Stimulated activated CD8-positive, alpha-beta memory T cell treated with anti-CD3 and anti-CD28 coated beads, Interleukin-2, amount 100 ng/mL, for 1 hour (primary cell): ENCODE results near the gene THUMPD2.

Experiments used
- DNase-seq, 2 donors: peaks; one replicate each; pipeline ENCODE4 v3.0.0-alpha.2; 2020; ENCODE audit warnings: low read depth in 2 of 2

The THUMPD2 gene

DNA sequence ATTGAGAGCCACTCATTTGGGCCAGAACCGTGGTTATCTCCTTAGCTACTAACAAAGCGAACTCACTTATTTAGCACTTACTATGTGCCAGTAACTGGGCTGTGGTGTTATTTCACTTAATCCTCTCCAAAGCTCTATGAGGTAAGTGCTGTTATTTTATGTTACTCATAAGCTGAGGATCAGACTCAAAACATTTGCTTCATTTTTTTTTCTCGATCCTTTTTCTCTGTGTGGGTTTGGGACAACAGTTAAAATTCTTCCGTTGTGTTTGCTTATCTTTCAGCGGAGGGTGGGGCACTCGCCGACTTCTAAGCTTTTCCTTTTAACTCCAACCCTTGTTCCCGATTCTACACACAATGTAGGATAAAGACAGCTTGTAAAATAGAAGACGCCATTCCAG lies 60.6 kb downstream of the THUMPD2 start:
- no peak for DNase-seq

DNA sequence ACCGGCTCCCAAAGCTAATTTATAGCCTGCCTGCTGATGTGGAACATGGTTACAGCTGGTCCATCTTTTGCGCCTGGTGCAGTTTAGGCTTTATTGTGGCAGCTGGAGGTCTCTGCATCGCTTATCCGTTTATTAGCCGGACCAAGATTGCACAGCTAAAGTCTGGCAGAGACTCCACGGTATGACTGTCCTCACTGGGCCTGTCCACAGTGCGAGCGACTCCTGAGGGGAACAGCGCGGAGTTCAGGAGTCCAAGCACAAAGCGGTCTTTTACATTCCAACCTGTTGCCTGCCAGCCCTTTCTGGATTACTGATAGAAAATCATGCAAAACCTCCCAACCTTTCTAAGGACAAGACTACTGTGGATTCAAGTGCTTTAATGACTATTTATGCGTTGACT lies 62.0 kb downstream of the THUMPD2 start:
- no peak for DNase-seq

DNA sequence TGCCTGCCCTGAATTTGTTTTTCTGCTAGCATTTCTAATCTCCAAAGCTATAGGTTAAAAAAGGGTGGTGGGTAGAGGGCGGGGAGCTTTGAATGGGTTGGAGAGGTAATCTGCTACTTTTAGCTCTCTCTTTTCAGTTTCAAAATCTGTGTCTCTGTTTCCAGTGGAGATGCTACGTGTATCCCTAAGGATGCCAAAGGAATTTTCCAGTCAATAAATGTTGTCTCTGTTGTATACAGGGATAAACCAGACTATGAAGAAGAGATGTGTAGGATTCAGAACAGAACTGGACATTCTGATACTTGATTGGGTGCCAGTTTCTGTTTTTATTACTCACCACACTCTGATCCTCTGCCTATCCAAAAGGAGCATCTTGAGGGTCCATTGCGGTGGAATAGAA lies 63.2 kb downstream of the THUMPD2 start:
- no peak for DNase-seq

DNA sequence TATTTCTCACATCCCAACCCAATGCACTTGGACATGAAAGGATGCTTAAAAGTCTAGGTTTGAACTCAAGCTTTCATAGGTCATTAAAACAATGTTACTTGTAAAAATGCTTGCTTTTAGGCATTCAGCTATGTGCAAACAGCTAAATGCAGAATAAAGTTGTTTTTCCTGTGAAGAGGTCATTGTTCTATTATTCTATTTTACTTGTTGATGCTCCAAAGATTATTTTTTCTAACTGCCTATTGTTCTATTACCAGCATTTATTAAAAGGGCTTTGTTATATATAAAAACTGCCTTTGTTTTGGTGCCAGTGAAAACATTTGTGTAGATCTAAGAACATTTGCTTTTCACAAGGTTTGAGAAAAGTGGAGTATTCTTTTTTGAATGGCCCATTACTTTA lies 64.0 kb downstream of the THUMPD2 start:
- DNase-seq, result no peak

DNA sequence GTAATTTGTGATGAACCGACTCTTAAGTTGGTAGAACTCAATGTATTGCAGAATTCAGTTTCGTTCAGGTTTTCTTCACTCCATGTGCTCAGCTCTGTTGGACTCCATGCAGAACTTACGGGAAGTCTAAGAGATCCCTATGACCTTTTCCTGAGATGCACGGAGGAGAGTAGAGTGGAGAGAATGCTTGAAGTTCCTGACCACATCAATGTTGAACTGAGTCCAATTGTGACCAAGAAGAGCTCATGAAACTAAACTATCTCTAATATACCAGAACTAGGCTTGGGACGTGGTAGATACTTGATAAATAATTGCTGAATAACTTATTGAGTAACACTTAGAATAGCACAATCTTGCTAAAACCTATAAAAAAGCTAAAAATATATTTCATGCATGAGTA lies 66.1 kb downstream of the THUMPD2 start:
- DNase-seq, result no peak

DNA sequence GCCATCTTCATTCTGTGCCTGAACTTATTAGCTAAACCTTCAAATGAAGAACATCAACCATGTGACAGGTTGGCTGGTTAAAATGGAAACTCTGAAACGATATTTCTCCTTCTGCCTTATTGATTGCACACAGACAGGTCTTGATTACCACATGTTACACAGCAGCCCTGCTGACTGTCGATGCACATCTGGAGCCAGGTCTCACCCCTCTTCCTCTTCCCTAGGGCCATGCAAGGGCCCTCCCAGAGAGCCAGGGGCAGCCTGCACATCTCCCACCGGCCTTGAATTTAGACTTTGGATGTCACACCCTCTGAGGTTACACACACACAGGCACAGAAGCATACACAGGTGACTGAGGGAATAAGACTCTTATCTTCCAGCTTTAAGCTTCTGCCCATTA lies 68.3 kb downstream of the THUMPD2 start:
- DNase-seq, result no peak

DNA sequence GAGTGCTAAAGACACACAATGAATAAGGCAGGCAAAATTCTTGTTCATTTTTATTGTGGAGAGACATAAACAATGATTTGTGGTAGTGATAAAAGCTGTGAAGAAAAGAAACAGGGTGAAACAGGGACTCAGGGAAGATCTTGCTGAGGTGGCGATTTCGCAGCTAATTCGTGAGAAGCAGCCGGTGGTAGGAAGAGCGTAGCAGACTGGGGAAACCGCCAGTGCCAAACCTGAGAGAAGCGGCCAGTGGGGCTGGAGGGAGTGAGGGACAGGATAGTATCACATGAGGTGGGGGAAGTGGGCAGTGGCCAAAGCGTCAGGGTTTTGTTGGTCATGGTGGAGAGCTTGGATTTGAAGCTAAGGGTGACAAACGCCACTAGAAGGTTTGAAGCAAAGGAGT lies 71.1 kb downstream of the THUMPD2 start:
- DNase-seq, result no peak

DNA sequence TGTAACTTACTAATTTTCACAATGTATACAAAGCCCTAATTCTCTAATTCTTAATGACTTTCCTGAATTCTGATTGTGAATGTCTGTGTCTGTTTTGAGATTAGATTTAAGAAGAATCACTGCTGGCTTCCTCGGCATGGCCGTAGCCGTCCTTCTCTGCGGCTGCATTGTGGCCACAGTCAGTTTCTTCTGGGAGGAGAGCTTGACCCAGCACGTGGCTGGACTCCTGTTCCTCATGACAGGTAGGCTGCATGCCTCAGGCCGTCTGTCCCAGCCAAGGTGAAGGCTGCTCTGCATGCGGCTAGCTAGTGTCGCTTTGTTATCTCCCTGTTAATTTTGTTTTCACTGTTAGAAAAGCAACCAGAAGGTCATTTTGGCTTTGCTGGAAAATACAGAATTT lies 72.1 kb downstream of the THUMPD2 start:
- DNase-seq, result no peak

DNA sequence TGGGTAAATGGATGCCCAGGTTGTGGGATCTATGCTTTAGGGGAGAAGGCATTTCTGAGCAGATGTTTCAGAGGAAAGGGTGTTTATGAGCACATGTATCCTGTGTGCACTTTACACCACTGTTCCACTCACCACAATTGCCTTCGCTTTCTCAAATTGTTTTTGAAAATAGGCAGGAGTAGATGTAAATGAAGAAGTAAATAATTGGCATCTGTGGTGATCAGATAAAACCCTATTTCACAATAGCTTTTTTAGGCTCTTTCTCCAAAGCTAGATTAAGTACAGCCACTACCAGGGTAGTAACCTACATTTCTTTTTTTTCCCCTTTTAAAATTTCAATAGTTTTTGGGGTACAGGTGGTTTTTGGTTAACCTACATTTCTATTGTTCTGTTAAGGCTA lies 72.7 kb downstream of the THUMPD2 start:
- DNase-seq, result no peak

DNA sequence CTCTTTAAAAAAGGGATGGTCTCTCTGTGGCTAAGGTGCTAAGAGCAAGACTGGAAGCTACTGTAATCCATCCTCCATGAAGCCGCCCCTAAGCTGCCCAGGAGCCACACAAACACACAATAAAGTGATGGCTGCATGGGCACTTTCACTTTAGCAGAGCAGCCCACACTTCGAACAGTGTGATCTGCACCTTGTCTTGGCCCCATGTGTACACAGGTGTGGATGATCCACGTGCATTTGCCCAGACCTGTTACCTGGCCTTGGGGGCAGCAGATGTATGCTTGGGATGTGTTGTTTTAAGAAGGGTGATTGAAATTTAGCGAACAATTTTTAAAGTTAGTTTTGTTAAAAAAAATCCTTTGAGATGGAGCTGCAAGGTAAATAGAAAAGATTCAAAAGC lies 73.4 kb downstream of the THUMPD2 start:
- no peak for DNase-seq

DNA sequence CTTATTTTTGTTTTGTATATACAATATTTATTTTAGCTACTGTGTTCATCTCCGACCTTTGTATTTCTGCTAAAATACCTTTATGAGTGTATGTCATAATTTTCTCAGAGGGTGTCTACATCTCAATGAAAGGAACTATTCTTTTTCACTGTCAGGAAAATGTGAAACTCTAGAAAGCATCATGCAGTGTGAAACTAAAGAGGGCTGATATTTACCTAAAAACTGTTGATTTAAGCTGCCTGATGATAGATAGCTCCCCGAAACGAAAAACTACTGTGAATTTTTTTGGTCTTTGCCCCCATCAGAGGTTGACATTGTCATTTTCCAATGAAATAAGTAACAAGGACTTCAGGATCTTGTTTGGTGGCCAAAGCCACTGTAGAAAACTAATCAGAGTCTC lies 74.5 kb downstream of the THUMPD2 start:
- DNase-seq, result no peak

DNA sequence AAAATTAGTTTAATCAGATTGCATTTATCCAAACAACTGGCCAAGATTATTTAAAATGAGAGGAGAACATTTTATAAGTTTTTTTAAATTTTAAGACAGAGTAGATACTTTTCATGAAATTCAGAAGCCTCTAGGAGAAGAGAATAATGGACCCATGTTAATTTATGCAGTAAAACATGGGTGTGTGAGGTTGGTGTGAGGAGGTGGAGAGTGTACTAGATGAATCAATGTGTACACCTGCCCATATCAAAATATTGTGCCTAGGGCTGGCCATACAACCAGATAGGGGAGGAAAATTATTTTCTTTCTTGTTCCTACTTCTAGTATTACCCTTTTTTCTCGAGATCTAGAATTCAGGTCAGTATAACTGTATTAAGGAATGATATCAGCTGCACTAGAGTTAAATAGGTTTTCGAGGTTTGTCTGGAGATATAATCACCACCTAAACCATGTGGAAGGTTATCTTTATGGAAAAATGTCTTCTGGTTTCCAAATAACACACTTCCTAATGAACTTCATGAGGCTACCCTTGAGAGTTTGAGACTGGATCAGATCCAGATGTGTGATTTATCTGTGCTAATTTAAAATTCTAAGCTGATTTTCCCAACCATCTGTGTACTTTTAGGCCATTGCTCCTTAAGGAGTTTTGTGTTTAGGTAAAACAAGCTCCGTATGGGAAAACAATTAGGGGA lies 75.7 kb downstream of the THUMPD2 start:
- no peak for DNase-seq

DNA sequence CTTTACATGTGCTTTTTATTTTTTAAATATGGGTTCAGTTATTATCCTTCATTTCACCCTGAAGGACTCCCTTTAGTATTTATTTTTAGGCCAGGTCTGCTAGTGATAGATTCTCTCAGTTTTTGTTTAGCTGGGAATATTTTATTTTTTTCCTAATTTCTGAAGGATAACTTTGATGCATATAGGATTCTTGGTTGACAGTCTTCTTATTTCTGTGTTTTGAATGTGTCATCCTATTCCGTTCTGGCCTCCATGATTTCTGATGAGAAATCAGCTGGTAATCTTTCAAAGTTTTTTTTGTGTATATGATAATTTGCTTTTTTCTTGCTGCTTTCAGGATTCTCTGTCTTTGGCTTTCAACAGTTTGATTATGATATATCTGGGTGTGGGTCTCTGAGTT lies 77.9 kb downstream of the THUMPD2 start:
- DNase-seq, result no peak

DNA sequence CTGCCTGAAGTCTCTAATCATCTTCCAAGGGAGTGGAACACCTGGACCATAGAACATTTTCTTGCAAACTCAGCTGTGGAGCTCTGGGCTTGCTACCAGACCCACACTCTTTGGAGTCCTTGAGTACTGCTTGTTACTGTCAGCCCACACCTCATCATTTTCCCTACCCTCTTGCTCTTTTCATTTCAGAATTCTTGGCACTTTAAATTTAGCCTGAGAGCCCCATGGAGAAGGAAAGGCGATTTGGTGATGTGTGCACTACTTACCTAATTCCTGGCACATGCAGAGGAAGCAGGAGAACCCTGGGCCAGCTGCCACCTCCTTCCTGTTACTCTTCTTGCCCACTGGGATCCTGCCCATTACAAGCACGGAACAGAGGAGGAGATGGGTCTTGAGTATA lies 81.6 kb downstream of the THUMPD2 start:
- DNase-seq, result no peak

DNA sequence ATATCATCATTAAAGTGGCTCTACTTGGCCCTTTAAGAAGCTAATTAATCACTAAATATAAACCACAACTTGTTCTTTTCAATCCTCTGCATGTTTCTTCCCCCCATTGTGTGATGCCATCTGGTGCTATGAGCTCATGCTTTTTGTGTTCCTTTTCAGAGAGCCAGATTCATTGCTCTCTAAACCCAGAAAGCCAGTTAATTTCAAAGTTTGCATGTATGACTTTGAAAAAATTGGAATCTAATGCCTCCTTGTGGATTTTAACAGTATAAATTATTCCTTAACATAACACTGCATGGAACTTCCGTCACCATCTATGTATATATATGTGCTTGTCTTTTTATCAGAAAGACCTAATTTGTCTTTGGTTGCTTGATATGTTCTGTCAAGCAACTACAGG lies 82.2 kb downstream of the THUMPD2 start:
- DNase-seq, result no peak

DNA sequence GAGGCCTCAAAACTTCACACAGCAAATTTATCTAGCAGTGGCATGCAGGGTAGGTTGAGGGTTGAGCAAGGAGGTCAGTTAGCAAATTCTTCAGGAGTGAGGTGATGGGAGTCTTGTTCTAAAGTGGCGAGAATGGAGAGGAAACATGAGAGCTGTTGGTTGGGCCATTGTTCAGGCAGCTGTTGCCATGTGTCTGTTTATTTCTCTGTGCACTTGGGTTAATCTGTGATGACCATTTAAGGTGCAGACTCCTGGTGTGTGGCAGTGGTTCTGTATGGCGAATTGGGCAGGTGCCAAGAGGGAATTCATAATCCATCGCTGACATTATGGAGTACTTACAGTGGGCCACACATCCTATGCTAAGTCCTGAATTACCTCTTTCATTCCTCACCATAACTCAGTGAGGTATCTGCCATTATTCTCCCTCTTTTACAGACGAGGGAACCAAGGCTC lies 82.9 kb downstream of the THUMPD2 start:
- no peak for DNase-seq

DNA sequence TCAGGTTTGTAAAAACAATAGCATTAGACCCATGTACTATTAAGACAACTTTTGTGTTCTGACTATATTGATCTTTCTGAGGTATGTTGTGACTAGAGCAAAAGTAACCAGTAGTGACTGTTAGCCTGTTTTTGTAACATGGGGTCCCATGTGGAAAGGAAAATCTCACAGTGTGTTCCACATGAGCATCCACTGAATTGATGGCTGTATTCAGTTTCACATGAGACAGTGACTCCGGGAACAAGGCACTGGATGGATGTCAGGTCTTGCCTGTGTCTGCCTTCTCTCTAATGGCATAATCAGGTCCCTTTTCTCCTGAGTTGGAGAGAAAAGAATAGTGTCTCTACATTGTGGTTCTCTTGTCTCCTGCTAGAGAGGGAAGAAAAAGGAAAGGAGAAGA lies 85.8 kb downstream of the THUMPD2 start:
- no peak for DNase-seq

DNA sequence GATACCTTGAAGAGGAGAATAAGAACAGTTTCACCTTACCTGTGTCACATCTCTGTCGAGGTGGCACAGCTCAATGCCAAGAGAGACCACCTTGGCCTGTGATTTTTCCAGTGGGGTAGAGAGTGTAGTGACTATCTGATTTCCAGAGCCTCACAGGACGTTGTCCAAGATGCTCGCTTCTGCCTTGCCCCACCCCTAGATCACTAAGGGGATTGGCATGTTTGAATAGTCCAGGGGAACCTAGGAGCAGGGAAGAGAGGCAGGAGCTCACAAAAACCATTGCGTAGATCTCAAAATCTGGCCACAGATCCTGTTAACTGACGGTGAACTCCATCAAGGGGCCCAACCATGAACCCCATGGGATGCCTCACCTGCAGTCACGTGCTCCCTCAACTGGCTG lies 89.2 kb downstream of the THUMPD2 start:
- DNase-seq, result no peak

DNA sequence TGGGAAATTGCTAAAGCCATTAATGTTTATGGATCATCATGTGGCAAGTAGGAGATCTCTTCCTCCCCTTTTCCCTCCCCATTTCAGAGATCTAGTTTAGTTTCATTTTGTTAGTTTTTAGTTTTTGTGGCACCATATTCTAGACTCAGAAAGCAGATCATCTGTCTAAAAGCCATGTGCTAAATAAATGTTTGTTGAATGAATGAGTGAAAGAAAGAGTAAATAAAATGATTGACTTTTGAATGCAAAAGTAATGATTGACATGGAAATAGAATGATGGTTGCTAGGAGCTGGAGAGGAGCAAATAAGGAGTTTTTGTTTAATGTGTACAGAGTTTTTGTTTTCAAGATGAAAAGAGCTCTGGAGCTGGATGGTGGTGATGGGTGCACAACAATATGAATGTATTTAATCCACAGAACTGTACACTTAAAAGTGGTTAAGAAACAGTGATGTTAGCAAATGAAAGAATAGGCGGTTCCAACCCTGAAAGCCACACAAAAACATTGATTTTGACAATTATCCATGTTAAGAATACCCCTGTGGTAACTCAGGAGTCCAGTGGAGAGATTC lies 89.7 kb downstream of the THUMPD2 start:
- DNase-seq, result no peak

DNA sequence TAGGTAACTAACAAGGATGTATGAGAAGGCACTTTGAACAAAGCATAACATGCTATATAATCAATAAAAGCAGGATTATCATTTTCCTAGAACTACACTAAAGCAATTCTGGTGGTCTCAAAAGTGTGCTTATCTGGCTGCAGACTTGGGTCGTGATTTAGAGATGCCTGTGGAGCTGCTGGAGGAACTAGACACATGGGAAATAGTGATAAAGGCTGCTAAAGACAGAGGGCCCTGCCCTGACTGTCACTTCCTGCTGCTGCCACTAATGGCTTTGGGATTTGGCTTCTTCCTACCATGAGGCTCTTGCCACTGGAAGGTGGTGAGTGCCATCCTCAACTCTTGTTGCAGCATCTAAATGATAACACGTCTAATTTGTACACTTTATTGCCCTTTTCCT lies 90.9 kb downstream of the THUMPD2 start:
- DNase-seq, result no peak

DNA sequence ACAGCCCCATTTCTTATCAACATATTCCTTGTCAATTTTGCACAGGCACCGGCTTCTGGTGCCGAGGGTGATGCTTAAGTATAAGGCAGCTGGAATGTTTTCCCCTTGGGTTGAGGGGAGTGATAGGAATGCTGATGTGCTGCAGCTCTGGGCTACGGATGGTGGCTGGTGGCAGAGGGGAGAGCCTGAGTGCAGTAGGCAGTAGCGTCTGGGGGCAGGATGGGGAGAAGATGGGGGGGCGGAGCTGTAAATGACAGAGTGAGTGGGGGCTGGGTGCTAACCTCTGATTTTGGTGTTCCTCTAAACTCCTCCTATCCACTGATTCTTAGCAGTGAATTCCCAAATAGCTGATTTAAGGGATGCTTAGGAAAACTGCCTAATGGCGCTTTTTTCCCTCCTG lies 92.6 kb downstream of the THUMPD2 start:
- no peak for DNase-seq
